HG02938 (cell line): Measurements from ENCODE around the gene NXPH4.

ENCODE experiments used
- ATAC-seq: cut with Tn5 transposase; IDR thresholded peaks from one replicate; pipeline ENCODE4 v1.9.1; 2021; ENCODE audit warnings: mild to moderate bottlenecking, moderate library complexity; ENCODE audit not compliant: unreplicated experiment

Gene NXPH4

GRCh38 chr12:57270966-57271470 is 54.4 kb downstream of the NXPH4 start:
- no peak for ATAC-seq

- no peak for ATAC-seq
These were observed 56.0 kb downstream of the NXPH4 start for GRCh38 chr12:57272337-57273151.

GRCh38 chr12:57273516-57273915 is 56.9 kb downstream of the NXPH4 start:
- ATAC-seq: no peak
